NCI-H526 treated with DMSO at 0.1 percent for 48 hours (cell line): ENCODE measurements around the gene CDYL.

Experiments
- DNase-seq: peaks from one replicate; lab custom pipeline; 2025; lab: John Stamatoyannopoulos, UW

Gene CDYL

DNA sequence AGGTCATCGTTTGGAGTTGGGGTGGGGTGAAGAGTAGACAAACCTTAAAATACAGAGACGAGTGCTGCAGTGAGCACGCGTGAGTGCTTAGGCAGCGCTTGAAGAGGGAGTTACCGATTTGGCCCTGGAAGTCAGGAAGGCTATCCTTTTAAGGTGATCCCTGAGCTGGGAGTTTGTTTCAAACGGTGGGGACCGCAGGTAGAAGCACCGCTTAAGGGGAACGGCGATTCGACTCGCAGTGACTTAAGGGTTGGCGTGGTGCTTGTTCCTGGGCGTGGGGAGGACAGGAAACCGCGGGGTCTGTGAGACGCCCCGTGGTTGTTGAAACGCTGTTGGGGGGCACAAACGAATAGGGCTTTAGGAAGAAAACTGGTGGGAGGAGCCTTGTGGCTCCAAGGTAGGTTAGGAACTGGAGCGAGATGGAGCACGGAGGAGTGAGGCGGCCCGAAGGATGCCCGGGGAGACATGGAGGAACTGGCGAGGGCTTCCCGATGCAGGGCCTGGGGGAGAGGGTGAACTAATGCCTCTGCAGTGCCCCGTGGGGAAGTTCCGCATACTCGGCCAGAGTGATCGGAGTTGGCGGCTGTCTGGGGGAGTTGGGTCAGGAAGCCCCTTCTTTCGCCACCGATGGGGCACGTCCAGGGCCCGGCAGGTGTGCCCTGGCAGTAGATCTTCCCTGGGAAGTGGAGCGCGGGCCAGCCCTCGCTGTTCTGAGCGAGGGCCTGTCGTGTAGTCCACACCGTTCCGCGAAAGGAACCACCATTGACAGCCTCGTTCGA is 1.3 kb upstream of the CDYL start:
- peak; percentile 22 for DNase-seq

DNA sequence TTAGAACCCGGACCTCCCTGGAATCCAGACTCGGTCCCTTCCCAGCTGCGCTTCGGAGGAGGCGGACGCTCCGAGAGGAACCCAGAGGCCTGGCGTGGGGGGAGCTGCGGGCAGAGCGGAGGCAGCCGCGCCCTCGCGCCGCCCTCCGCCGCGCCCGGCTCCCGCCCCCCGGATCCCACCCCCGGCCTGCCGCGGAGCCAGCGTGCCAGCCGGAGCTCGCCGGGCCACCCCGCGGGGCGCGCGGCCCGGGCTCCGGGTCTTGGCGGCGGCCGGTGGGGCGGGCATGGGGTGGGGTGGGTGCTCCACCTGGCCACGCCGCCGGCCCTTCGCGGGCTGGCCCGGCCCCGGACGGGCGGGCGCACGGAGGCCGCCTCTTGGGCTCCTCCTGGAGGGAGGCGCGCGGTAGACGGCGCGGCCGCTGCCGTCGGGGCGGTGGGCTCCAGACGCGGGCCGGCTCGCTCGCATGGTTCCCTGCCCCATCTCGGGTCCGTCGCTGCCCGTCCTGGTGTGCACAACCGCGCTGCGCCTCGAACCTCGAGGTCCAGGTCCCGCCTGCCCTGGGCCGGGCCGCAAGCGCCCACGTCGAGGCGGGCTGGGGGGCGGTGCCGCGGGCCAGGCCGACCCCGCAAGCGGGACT is 592 bp upstream of the CDYL start:
- no peak for DNase-seq

DNA sequence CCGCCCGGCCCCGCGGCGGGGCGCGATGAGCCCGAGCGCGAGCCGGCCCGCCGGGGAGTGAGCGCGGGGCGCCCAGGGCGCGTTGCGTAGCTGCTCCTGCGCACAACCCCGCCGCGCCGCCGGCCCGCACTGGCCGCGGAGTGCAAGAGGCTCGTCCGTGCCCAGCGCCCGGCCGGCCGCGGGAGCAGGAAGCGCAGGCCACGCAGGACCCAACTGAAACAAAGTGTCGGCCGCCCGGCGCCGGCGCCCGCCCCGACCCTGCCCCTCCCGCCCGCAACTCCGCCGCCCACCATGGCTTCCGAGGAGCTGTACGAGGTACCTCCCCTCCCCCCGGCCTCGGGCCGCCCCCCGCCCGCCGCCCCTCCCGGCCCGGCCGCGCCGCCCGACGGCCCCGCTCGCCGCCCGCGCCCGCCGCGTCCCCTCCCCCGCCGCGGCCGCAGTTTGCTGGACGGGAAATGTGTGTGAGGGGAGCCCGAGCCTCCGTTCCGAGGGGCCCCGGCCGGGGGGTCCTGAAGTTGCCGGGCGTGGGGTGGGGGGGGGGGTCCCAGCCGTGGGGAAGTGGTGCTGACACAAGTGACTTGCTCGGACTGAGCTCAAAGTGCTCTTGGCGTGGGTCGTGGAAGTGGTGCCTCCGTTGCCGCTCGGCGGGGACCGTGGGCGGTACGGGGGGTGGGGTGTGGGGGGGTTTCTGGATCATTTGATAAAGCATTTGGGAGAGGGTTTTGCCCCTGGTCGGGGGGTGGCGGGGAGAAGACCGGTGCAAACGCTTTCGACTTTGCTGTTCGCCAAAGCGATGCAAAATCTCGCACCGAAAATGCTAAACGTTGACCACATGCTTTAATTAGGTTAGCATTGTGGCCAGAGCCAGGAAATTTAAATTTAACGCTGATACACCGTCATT is 539 bp downstream of the CDYL start:
- DNase-seq, result no peak

DNA sequence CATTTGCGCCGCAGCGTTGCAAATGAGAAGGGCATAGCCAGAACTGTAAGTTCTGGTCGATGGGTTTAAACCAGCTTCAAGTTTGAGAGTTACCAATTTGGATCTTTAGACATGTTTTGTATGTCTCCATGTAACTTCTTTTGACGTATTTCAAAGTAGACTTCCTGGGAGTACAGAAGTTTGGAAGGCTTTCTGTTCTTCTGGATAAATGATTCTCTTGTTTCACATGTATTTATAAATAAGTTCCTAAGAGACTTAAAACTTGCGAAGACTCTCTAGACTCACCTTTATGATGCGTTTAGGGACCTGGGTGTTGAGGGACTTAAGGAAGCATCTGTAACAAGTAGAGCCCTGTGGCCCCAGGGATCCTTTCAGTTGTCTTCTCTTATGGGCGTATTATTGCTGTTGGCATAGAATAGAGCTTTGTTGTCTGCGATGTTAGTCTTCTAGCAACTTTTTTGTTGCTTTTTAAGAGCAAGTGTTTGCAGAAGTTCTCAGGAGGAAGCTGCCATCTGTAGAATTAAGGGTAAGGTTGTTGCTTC is 1.3 kb downstream of the CDYL start:
- DNase-seq, result peak; percentile 21

DNA sequence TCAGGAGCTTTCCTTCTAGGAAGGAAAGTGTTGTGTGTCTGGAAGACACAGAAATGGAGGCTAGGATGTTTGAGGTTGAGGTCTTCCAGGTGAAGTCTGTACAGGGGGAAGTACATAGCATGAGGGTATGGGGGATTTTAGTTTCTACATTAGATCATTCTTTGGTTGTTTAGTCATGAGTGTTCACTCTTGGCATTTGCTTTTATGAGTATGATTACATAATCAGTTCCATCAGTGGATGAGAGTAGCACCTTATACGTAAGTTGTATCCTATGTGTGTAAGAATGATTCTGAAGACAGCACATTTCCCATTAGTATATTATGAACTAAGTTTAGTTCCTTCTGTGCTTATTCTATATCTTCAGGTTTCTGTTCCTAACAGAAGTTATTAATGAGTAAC is 1.9 kb downstream of the CDYL start:
- DNase-seq, result no peak

DNA sequence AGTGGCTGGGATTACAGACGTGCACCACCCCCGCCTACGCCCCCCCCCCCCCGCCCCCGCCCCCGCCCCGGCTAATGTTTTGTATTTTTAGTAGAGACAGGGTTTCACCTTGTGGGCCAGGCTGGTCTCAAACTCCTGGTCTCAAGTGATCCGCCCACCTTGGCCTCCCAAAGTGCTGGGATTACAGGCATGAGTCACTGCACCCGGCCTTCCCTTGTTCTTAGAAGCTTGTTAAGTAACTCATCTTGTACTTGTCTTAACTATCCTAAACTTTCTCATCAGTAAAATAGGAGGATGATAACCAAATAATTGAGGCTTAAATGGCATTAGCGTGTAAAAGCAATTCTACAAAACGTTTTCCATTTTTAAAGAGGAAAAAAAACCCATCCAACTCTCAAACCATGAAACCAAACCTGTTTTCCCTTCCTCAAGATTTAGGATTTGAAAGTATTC is 4.2 kb downstream of the CDYL start:
- no peak for DNase-seq

DNA sequence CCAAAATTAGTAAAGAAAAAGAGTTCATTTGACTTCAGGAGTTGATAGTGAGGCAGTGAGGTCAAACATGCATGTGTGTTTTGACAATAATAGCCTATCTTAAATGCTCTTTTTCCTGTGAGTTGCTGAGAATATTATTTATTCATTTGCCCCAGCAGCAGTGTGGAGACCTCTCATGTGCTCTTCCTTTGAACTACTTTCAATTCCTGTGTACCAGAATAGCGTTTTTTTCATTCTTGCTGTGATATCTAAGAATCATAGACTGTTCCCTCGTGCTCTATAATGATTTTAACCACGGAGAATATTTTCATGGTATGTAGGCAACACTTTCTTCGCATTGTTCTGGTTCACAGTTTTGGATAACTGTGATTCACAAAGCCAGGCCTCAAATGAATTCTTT is 5.2 kb downstream of the CDYL start:
- DNase-seq, result no peak

DNA sequence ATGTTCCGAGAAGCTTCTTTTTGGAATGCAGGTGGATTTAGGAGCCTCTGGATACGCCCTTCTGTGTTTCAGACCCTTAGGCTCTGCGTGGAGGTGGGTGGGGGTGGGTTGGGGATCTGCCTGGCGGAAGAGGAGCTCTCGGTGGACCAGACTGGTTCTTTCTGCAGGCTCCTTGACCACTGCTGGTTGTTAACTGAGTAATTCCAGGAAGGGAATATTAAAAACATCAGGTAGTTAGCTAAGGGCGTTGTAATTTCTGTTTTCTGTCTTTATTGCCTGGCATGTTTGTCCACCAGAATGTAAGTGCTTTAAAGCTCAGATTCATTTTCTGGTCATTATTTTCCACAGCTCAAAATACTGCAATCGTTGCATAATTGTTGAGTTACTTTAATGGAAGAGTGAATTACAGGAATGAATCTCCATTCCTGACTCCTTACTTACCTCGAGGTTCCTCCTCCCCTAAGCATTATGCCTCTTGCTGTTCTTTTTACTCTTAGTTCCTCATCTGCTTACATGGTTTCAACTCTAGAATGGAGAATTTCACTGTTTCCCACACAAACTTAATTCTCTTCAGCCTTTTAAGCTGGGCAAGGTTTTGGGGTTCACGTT is 5.9 kb downstream of the CDYL start:
- DNase-seq, result no peak

DNA sequence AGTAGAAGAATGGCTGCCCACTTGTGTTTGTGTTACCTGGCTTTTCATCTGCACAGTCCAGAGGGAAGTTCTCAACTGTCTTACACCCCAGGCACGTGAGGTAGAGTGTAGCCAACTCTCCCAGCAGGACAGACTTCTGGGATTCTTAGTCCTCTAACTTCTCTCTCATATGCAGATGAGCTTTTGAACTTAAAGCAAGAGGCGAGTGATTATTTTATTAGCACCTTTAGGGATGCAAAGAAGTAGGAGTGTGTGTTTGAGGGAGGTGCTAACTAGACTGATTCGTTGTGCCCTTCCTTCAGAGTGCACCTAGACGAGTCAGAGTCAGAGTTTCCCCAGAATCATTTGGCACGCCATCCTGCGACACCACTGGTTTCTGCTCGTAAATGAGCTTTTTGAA is 10.8 kb downstream of the CDYL start:
- no peak for DNase-seq

DNA sequence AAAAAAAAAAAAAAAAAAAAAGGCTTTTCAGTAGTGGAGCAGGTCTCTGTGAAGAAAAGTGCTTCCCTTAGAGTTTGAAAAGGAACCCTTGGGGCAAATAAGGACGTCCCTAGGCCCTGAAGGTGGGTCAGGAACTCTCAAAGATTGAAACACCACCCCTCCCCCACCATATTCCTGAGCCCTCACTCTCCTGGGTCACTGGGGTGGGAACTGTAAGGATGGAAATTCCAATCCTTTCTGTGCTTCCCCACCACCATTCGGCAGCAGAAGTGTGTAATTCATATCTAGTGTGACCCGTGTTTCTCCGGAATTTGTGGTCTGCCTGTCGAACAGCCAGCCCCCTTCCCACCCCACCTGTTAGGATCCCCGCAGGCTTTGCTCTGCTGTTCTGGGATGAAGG is 12.3 kb downstream of the CDYL start:
- no peak for DNase-seq

DNA sequence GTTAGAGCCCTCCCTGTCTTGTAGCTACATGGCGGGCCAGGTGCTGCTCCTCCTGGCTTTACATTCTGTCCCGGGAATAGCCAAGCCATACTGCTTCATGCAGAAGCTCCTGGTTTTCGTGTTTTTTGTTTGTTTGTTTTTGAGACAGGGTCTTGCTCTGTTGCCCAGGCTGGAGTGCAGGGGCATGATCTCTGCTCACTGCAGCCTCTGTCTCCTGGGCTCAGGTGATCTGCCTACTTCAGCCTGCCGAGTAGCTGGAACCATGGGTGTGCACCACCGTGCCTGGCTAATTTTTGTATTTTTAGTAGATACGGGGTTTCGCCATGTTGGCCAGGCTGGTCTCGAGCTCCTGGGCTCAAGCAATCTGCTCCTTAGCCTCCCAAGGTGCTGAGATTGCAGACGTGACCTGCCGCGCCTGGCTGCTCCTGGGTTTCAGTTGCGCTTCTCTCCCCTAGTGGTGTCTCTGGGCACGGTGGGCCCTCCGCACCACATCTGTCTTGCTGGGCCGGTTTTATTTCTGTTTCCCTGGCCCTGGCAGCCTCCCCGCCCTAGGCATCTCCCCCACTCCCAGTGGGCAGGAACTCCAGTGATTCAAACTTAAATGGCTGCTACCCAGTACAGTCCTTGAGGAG is 12.9 kb downstream of the CDYL start:
- no peak for DNase-seq

DNA sequence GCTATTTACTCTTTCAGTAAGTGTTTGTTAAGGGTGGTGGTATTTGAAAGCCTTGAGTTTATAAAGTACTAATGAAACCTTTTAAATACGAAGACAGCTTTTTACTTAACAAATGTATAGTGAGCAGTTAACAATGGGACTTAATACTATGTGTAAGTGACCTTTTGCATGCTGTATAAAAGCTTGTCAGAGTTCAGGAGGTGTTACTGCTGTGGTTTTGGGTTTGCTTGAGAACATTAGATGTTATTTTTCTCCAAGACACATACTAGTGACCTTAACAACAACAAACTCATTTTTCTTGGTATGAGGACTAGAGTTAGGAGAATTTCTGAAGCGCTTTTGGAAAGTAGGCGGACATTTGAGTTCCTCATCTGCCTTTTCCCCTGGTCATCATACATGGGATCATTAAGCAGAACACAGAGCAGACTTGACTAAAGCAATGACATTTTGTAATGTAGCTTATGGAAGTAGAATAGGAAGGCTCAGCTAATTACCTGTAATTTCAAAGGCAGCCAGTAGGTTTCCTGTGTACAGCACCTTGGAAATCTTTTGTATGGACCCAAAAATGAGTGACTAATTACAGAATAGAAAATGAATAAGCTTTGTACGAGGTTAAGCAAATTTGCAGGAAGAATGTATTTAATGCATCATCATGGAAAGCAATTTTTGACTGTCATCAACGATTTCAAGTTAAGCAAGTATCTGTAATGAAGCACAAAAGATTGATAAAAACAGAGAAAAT is 14.1 kb downstream of the CDYL start:
- DNase-seq, result no peak

DNA sequence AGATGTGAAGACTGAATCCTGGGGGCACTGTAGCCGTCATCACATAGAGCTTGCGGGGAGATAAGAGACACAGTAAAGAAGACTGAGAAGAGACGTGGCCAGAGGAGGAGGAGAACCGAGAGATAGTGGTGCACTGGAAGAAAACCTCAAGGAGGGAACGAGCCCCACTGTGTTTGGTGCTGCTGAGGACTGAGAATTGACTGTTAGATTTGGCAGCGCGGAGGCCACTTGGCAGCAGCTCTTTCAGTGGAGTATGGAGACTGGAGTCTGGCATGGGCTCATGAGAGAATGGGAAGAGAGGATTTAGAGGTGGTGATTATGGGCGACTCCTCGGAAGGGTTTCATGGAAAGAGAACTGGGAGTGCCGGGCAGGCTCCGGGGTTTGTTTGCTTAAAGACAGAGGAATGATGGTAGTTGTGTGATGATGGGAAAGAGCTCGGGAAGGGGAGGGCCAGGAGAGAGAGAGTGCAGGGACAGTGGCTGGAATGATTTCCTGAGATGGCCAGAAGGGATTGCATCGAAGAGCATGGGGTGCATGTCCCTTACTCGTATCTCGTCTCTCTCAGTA is 18.0 kb downstream of the CDYL start:
- no peak for DNase-seq

DNA sequence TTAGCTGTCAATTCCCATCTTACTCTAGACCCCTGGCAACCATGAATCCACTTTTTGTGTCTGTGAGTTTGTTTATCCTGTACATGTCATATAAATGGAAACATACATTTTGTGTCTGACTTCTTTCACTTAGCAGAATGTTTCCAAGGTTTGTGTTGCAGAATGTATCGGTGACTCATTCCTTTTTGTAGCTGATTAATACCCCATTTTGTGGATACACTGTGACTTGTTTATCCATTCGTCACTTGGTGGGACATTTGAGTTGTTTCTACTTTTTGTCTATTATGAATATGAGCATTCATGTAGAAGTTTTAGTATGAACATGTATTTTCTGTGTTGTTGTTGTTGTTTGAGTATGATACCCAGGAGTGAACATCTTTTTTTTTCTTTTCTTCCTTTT is 21.4 kb downstream of the CDYL start:
- no peak for DNase-seq

DNA sequence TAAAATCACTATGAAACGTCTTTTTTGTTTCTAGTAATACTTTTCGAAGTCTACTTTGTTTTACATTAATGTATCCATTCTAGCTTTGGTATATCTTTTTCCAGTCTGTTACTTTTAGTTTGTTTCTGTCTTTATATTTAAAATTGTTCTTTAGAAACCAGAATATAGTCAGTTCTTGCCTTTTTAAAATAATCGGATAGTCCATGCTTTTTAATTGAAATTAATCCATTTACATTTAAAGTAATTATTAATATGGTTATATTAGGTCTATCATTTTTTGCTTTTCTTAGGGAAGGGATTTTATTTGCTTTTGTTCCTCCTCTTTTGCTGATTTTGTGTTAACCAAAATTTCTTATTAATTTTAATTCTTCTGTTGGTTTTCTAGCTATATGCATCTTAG is 23.7 kb downstream of the CDYL start:
- no peak for DNase-seq

DNA sequence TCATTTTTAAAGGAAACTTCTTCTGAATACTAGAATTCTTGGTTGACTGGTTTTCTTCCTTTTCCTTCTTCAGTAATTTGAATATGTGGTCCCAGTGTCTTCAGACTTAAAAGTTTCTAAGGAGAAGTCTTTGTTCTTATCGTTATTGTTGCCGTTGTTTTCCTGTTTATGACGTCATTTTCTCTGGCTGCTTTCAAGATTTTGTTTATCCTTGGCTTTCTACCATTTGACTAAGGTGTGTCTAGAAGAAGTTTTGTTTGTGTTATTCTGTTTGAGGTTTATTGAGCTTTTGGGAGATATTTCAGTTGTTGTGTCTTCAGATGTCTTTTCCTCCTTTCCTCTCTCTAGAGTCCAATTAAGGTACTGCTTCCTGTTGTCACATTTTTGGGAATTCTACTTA is 24.5 kb downstream of the CDYL start:
- DNase-seq, result no peak

DNA sequence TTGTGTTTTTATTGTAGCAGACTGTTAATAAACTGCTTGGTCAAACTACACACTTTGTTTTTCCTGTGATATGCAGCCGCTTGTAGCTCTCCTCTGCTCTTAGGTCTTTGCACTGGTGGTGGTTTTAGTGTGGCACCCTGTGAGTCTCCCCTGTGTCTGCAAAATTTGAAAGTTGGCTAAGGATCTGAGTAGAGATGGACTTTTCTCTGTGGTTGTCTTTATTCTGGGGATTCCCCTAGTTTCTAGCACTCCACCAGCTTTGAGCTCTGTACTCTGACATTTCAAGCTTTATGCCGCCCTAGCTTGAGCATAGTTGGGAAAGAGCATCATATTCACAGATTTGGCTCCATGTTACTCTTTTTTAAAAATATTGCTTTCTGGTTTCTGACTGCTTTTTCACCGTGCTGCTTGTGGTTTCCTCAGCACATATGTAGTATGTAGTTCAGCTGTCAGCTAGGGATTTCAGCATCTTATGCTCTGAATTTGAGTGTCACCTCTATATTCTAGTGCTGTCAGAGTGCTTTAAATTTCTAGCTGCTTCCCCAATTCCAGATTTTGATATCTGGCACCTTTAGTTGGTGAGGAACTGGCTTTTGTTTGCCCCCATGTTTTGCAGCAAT is 25.4 kb downstream of the CDYL start:
- DNase-seq, result no peak

DNA sequence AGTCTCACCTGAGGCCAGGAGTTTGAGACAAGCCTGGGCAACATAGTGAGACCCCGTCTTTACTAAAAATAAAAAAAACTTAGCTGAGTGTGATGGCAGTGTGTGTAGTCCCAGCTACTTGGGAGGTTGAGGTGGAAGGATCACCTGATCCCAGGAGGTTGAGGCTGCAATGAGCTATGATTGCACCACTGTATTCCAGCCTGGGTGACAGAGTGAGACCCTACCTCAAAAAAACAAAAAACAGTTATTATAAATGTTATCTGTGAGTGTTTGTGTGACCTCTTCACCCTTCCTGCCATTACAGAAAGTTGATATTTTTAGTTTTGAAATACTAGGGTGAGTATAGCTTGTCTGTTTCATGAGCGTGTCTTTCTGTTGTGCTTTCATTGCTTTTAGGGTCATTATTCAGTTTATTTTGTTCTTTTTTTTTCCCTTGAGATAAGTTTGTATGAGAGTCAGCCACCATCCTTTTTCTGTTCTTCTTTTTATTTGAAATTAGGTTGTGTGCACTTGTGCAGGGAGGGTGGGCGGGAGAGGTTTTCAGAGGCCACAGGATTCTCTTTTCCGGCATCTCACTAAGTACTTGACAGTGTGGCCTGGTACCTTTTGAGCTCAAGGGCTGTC is 26.2 kb downstream of the CDYL start:
- no peak for DNase-seq

DNA sequence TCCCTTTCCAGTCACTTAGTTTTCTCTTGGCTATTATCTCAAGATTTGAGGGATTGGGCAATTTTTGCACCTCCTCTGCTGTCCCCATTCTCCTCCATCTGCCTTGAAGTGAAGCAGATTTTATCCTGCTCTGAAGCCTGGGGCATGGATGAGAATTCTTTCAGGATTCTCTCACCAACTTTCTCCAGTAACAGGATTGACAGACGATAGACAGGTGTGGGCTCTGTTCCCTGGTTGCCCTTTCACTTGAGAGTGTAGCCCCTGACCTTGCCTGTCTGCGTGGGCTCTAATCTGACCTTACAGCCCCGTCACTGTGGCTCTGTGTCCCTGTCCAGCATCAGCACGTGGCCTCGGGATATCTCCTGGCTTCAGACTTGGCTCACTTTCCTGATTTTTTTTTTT is 27.1 kb downstream of the CDYL start:
- no peak for DNase-seq

DNA sequence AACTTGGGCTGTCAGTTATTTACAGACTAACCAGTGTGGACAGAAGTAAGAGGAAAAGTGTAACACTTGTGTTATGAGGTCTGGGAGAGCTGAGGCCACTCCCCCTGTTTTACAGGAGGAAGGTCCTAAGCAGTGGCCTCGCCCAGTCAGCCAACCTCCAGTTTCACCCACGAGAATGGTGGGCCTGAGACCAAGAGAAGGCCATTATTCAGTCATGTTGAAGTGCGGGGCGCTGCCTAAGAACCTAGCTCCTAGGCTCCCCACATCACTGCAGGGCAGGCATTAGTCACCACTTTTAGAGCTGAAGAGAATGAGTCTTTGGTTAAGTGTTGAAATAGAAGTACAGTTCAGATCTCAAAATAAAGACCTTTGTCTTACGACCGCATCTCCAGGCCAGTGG is 27.9 kb downstream of the CDYL start:
- DNase-seq, result no peak
